Naive B cell (primary cell): ENCODE measurements around the gene TMEM242. TPM values are rescaled to one million over a fixed set of nuclear protein-coding genes. Genes with fewer than 3 reads are reported as not detected.
A peak's percentile ranks its signal among the peaks of the same experiment; 100 is the strongest.

Source experiments
- ATAC-seq, 2 donors: fragments of 150-1000 bp; cut with Tn5 transposase; 2 replicates each; pipeline ENCODE4 v1.10.0; 2021; ENCODE audit warnings: low read depth in 2 of 2, mild to moderate bottlenecking in 2 of 2, moderate library complexity in 2 of 2
- DNase-seq: peaks from one replicate; pipeline ENCODE4 v3.0.0; 2022
- H3K27ac Mint-ChIP-seq, 6 donors: one replicate each; pipeline ENCODE4 v1.8.0; 2020 to 2022; ENCODE audit warnings: mild to moderate bottlenecking in 6 of 6, mixed read lengths in 6 of 6, moderate library complexity in 5 of 6, inconsistent platforms in 2 of 6
- H3K27me3 Mint-ChIP-seq, 3 donors: one replicate each; pipeline ENCODE4 v1.8.0; 2021 to 2022; ENCODE audit warnings: mixed read lengths in 3 of 3, mild to moderate bottlenecking in 1 of 3
- H3K36me3 Mint-ChIP-seq, 2 donors: one replicate each; pipeline ENCODE4 v1.8.0; 2020 to 2022; ENCODE audit warnings: mixed read lengths in 2 of 2, inconsistent platforms in 1 of 2, mild to moderate bottlenecking in 1 of 2
- H3K4me1 Mint-ChIP-seq, 3 donors: one replicate each; pipeline ENCODE4 v1.8.0; 2020 to 2022; ENCODE audit warnings: mixed read lengths in 3 of 3, inconsistent platforms in 1 of 3, mild to moderate bottlenecking in 1 of 3, moderate library complexity in 1 of 3
- H3K4me3 Mint-ChIP-seq, 8 donors: one replicate each; pipeline ENCODE4 v1.8.0; 2020 to 2022; ENCODE audit warnings: mild to moderate bottlenecking in 8 of 8, mixed read lengths in 8 of 8, moderate library complexity in 8 of 8, inconsistent platforms in 2 of 8
- H3K9me3 Mint-ChIP-seq, 7 donors: one replicate each; pipeline ENCODE4 v1.8.0; 2020 to 2022; ENCODE audit warnings: mixed read lengths in 7 of 7, mild to moderate bottlenecking in 5 of 7, inconsistent platforms in 2 of 7, moderate library complexity in 1 of 7
- polyA plus RNA-seq, 6 donors: library from polyadenylated mRNA; unstranded; fragments of 300-500 nt; fragmentation: Illumina TruSeq; gene quantifications; one replicate each; pipeline ENCODE4 v1.2.3, GENCODE V29; 2021; ENCODE audit warnings: low read depth in 6 of 6

TMEM242 gene
- polyA plus RNA-seq, 6 donors from 2014 or later = 9.3 to 18.6 (median 11.2) TPM

DNA sequence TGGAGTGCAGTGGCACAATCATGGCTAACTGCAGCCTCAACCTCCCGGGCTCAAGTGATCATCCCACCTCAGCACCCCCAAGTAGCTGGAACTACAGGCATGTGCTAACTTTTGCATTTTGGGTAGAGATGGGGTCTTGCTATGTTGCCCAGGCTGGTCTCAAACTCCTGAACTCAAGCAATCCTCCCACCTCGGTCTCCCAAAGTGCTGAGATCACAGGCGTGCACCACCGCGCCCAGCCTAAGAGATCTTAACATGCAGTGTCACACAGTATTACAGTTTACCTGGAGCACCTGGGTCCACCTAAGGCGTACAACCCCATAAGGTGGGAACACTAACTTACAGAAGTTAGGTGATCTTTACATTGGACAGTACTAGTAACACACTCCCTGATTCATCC is 29.5 kb downstream of the TMEM242 start:
- H3K36me3 Mint-ChIP-seq = peaks cover 7 to 12% of the 10 kb centered on the region in 2 donors
- H3K4me3 Mint-ChIP-seq = no peak overlapping the region
- H3K9me3 Mint-ChIP-seq = peaks cover 0 to 2% (median 0%) of the 10 kb centered on the region in 7 donors
- no peak overlapping the region for H3K27ac Mint-ChIP-seq
- H3K27me3 Mint-ChIP-seq = no peaks in the 10 kb centered on the region
- DNase-seq (no peak), ATAC-seq (no peak)
- peaks cover 13 to 20% (median 14%) of the 10 kb centered on the region in 3 donors for H3K4me1 Mint-ChIP-seq

DNA sequence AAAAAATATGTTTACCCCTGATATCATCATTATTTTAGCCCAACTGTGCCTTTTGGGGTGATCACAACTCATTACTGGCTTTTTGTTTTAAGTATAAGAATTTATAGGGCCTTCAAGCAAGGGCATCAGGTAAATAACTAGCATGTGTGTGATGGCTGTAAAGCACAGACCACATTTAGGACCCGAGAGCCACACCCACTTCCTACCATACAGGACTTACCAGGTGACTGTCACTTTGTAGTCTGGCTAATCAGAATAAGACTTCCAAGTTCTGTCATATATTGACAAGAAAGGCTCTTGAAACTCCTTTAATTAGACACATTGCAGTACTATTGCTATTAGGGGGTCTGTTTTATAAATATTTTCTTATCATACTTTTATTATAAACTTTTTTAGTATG is 31.1 kb downstream of the TMEM242 start:
- H3K9me3 Mint-ChIP-seq = peaks cover 0 to 2% (median 0%) of the 10 kb centered on the region in 7 donors
- H3K36me3 Mint-ChIP-seq = peaks cover 7 to 12% of the 10 kb centered on the region in 2 donors
- H3K4me1 Mint-ChIP-seq = peaks cover 2 to 7% (median 5%) of the 10 kb centered on the region in 3 donors
- ATAC-seq (no peak), DNase-seq (no peak)
- no peaks in the 10 kb centered on the region for H3K27me3 Mint-ChIP-seq
- H3K27ac Mint-ChIP-seq = peak overlapping the region in 1 of 6 donors; percentile 9
- no peak overlapping the region for H3K4me3 Mint-ChIP-seq

DNA sequence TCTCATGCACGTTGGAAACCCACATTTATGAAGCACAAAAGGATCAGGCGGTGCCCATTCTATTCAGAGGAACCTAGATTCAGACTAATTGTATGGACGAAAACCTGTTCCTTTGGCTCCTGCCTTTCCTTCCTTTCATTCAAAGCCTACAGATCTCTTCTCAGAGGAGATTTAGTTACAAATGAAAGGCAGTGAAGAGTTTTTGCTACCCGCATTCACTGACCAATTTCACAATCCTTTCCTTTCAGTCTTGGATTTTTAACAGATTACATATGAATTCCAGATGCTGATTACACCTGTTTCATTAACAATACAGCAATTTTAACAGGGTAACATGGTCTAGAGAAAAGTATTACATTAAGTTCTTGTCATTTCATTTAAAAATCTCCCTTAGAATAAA is 32.0 kb downstream of the TMEM242 start:
- no peak for DNase-seq
- H3K4me3 Mint-ChIP-seq = no peak overlapping the region
- peaks cover 2 to 7% (median 2%) of the 10 kb centered on the region in 3 donors for H3K4me1 Mint-ChIP-seq
- peaks cover 7 to 12% of the 10 kb centered on the region in 2 donors for H3K36me3 Mint-ChIP-seq
- H3K27me3 Mint-ChIP-seq = no peaks in the 10 kb centered on the region
- H3K9me3 Mint-ChIP-seq = no peaks in the 10 kb centered on the region
- H3K27ac Mint-ChIP-seq = no peak overlapping the region
- no peak for ATAC-seq

DNA sequence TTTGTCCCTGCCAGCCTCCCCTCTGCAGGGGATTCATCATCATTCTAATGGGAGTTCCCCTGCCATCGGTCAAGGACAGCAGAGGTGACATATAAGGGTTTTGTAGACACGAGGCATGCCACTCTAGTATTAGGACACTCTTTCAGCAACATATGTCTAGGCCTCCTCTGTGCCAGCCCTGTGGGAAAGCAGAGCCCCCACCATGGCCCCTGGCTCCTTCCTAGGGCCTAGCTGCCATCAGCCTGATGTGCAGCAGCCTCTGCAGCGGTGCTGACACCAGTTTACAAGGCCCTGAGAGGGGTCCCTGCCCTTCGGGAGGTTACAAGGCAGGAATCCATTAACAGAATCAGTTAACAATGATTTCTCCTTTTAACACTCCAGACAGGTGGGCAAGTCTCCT is 32.5 kb downstream of the TMEM242 start:
- ATAC-seq = no peak
- no peak for DNase-seq
- no peaks in the 10 kb centered on the region for H3K27me3 Mint-ChIP-seq
- peaks cover 0 to 4% (median 2%) of the 10 kb centered on the region in 3 donors for H3K4me1 Mint-ChIP-seq
- H3K27ac Mint-ChIP-seq = no peak overlapping the region
- H3K9me3 Mint-ChIP-seq = no peaks in the 10 kb centered on the region
- peaks cover 7 to 12% of the 10 kb centered on the region in 2 donors for H3K36me3 Mint-ChIP-seq
- no peak overlapping the region for H3K4me3 Mint-ChIP-seq

DNA sequence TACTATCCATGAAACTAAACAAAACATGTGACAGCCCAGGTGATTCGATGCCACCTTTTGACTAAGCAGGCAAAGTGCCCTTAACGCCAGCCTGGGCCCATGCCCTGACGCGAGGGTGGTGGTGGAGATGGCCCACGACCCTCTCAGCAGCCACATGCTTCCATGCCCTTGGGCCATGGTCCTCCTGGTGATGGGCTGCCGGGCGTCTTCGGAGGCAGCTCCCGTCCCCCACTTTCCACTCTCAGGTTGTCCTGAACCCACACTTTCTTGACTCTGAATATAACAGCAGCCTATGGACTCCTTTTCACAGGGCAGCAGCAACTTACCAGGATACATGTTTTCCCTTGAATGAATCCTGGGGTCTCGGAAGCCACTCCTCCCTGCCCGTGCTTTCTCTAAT is 33.6 kb downstream of the TMEM242 start:
- Mint-ChIP-seq H3K4me1 (peaks cover 0 to 4% (median 2%) of the 10 kb centered on the region in 3 donors), H3K36me3 (peaks cover 7 to 12% of the 10 kb centered on the region in 2 donors), H3K27ac (no peak overlapping the region), H3K4me3 (no peak overlapping the region), H3K27me3 (no peaks in the 10 kb centered on the region), H3K9me3 (no peaks in the 10 kb centered on the region)
- DNase-seq = no peak
- no peak for ATAC-seq

DNA sequence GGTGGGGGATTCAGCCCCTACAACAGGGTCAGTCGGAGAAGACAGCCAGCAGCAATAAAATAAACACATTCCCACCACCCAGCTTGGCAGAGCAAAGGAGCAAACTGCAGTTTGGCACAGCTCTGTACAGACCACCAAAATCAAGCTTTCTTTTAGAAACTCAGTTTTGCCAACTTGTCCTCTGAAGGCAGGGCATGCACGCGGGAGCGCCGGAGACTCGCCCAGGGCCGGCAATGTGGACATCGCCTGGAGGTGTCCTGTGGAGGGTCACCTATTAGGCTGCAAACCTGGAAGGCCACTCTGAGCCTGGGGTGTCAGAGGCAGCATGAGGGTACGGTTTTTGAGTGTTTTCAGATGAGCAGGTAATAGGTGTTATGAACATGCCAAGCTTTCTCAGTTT is 34.7 kb downstream of the TMEM242 start:
- Mint-ChIP-seq H3K27me3 (no peaks in the 10 kb centered on the region), H3K36me3 (peaks cover 7 to 12% of the 10 kb centered on the region in 2 donors), H3K27ac (peak overlapping the region in 1 of 6 donors; percentile 22), H3K4me1 (peaks cover 0 to 4% (median 2%) of the 10 kb centered on the region in 3 donors), H3K4me3 (no peak overlapping the region), H3K9me3 (no peaks in the 10 kb centered on the region)
- ATAC-seq = no peak
- no peak for DNase-seq

DNA sequence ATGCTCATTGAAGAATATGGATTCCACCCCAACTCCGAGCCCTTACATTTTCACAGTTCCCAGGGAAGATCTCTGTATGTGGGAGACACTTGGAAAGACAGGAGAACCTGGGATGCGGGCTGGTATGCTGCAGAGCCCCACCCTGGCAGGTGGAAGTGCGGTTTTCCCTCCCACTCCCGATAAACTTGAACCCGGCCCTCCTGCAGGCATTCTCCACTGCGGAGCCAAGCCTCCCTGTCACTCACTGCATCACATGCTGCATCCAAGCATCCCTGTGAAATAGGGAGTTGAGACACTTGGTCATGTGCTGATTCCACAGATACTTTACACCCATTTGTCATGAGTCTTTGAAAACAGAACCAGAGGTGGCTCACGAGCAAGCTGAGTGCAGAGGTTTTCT is 35.4 kb downstream of the TMEM242 start:
- ATAC-seq = no peak
- no peak overlapping the region for H3K27ac Mint-ChIP-seq
- peaks cover 7 to 12% of the 10 kb centered on the region in 2 donors for H3K36me3 Mint-ChIP-seq

DNA sequence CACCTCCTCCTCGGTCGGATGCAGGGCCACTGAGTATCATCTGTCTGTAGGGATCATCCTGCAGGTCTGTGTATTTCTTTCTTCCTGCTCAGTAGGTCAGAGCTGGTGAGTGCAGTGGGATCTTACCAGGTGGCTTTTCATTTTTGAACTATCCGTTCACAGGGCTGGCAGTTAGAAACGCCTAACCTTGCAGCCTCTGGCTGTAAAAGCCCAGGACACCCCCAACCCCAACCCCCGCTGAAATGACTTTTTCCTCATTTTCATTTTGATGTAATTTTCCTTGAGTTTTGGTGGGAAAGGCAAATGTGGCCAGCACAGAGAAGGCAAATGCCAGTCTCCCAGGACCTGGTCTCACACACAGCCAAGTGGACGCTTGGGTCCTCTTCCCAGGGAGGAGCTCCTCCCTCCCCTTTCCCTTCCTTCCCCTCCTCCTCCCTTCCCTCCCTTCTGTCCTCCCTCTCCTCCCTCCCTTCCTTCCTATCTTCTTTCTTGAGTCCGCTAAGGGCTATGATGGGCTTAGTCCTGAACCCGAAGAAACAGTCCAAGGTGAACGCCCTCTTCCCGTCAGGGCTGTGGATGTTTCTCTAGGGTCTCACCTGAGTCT is 36.0 kb downstream of the TMEM242 start:
- DNase-seq = no peak
- Mint-ChIP-seq H3K36me3 (peaks cover 7 to 12% of the 10 kb centered on the region in 2 donors), H3K4me1 (no peaks in the 10 kb centered on the region), H3K27me3 (no peaks in the 10 kb centered on the region), H3K4me3 (no peak overlapping the region), H3K9me3 (no peaks in the 10 kb centered on the region), H3K27ac (no peak overlapping the region)
- no peak for ATAC-seq

More for the DNA sequence above, 35.4 kb downstream of the TMEM242 start:
- no peak for DNase-seq
- Mint-ChIP-seq H3K27me3 (no peaks in the 10 kb centered on the region), H3K4me3 (no peak overlapping the region), H3K9me3 (no peaks in the 10 kb centered on the region), H3K4me1 (no peaks in the 10 kb centered on the region)

DNA sequence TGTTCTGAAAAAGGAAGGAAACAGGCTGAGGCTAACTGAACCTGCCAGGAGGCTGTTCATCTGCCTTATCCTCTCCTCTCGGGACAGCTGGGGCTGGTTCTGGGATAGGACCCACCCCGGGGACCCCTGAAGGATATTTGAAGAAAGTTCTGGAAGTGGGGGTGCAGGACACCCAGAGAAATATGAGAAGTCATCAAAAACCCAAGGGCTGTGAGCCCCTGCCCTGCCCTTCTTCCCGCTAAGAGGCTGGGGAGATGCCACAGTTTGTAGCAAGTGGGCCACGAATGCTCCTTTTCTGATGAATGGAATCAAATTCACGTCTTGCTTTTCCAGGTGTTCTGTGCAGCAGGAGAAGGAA is 37.9 kb downstream of the TMEM242 start:
- Mint-ChIP-seq H3K4me3 (no peak overlapping the region), H3K36me3 (peaks cover 0 to 9% of the 10 kb centered on the region in 2 donors)

DNA sequence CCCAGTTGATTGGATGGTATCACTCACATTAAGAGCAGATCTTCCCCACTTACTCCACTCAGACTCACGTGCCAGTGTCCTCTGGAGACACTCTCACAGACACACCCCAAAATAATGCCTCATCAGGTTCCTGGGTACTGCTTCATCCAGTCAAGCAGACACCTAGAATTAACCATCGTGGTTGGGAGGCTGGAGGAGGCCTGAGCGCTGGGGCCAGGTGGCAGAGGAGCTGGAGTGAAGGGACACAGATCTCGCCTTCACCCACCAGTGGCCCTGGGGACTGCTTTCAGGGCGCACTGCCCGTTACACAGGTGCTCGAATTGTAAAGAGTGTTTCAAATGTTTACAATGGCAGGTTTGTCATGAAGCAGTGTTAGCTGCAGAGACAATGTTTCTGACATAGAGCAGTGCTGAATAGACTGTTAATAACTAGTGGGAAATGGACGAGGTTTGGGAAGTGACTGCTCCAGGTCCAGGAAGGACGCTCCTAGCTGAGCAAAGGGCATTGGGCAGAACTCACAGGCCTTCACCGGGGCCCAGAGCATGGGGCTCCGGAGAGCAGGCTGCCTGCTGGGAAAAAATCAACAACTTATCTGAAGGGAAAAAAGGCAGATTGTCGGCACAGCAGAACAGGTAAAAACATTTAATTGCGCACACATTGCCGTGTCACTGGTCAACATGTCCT is 38.4 kb downstream of the TMEM242 start:
- no peak for DNase-seq
- no peaks in the 10 kb centered on the region for H3K9me3 Mint-ChIP-seq
- no peaks in the 10 kb centered on the region for H3K27me3 Mint-ChIP-seq
- no peak overlapping the region for H3K27ac Mint-ChIP-seq
- H3K36me3 Mint-ChIP-seq = peaks cover 0 to 4% of the 10 kb centered on the region in 2 donors
- no peak for ATAC-seq
- no peak overlapping the region for H3K4me3 Mint-ChIP-seq
- H3K4me1 Mint-ChIP-seq = no peaks in the 10 kb centered on the region

More for the DNA sequence above, 37.9 kb downstream of the TMEM242 start:
- Mint-ChIP-seq H3K27ac (peak overlapping the region in 1 of 6 donors; percentile 22), H3K27me3 (no peaks in the 10 kb centered on the region), H3K4me1 (no peaks in the 10 kb centered on the region), H3K9me3 (no peaks in the 10 kb centered on the region)
- no peak for DNase-seq
- ATAC-seq = no peak

DNA sequence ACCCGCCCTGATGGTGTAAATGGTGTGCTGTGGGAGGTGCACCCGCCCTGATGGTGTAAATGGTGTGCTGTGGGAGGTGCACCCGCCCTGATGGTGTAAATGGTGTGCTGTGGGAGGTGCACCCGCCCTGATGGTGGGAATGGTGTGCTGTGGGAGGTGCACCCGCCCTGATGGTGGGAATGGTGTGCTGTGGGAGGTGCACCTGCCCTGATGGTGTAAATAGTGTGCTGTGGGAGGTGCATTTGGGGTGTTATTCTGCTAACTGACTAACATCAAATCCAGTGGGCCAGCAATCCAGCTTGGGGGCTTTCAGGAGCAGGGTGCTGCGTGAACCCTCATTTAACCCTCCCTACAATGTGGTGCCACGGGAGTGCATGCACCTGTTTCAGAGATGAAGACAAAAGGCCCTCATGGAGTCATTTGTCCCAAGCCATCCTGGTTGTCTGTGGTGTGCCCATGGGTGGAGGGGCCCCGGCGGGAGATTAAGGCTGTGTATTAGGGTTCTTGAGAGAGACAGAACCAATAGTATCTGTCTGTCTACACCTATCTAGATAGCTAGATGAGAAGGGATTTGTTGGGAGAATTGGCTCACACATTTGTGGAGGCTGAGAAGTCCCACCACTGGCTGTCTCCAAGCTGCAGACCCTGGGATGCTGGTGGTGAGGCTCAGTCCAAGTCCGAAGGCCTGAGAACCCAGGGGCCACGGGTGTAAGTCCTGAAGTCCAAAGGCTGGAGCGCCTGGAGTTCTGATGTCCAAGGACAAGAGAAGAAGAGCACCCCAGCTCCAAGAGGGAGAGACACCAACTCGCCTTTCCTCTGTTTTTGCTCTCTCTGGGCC is 39.2 kb downstream of the TMEM242 start:
- Mint-ChIP-seq H3K4me1 (no peaks in the 10 kb centered on the region), H3K27me3 (no peaks in the 10 kb centered on the region), H3K4me3 (peak overlapping the region in 1 of 8 donors; percentile 9), H3K27ac (no peak overlapping the region), H3K9me3 (no peaks in the 10 kb centered on the region), H3K36me3 (no peaks in the 10 kb centered on the region)
- no peak for DNase-seq
- ATAC-seq = no peak

DNA sequence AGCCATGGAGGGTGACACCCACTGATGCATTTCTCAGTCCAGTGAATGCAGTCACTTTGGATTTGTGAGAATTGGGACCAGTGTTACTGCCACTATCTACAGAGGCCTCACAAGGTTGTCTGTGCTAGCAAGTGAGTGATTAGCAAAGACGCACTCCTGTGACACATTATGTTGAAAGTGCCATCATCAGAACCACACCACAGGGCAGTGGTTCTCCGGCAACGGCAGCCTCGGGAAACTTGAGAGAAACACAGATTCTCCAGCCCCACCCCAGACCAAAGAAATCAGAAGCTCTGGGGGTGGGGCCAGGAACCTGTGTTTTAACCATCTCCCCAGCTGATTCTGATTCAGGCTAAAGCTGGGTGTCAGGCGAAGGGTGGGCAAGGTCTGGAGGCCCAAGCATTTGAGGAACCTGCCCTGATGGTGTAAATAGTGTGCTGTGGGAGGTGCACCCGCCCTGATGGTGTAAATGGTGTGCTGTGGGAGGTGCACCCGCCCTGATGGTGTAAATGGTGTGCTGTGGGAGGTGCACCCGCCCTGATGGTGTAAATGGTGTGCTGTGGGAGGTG is 39.9 kb downstream of the TMEM242 start:
- no peak for ATAC-seq
- H3K4me1 Mint-ChIP-seq = no peaks in the 10 kb centered on the region
- no peaks in the 10 kb centered on the region for H3K27me3 Mint-ChIP-seq
- H3K4me3 Mint-ChIP-seq = no peak overlapping the region
- H3K9me3 Mint-ChIP-seq = no peaks in the 10 kb centered on the region
- H3K36me3 Mint-ChIP-seq = no peaks in the 10 kb centered on the region
- no peak for DNase-seq
- peak overlapping the region in 1 of 6 donors; percentile 91 for H3K27ac Mint-ChIP-seq

DNA sequence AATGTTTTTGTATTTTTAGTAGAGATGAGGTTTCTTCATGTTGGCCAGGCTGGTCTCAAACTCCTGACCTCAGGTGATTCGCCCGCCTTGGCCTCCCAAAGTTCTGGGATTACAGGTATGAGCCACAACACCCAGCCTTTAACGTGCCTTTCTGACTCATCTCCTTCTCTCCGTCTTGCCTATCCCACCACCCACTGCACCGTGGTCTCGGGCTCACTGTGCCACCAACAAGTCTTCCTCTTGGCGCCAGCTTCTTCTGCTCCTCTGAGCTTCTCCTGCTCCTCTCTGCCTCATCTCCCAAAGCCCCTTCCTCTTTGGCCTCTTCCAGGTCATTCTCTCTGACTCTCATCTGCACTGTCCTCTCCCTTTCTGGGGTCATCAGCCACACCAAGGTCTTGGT is 41.0 kb downstream of the TMEM242 start:
- Mint-ChIP-seq H3K27me3 (no peaks in the 10 kb centered on the region), H3K4me3 (no peak overlapping the region), H3K27ac (peak overlapping the region in 1 of 6 donors; percentile 34), H3K36me3 (no peaks in the 10 kb centered on the region), H3K4me1 (no peaks in the 10 kb centered on the region), H3K9me3 (no peaks in the 10 kb centered on the region)
- no peak for ATAC-seq
- DNase-seq = no peak
